Astrocyte of the cerebellum (primary cell): ENCODE measurements around the gene CPNE5.
"Not testable (repeated sequence)": the region's sequence is repeated elsewhere in the genome, so short reads cannot be mapped to it uniquely, and the experiment has no call there.

Experiments
- DNase-seq: peaks from one replicate; pipeline ENCODE4 v3.0.0-alpha.2; 2011; ENCODE audit warnings: low read depth
- H3K4me3 ChIP-seq: 2 replicates; pipeline ENCODE4 v1.5.1; 2011; ENCODE audit warnings: mild to moderate bottlenecking, low read depth, low read length, moderate library complexity
- in situ Hi-C: cut with HindIII; loops from 2 replicates; pipeline ENCODE4 v1.10.0; 2017; ENCODE audit warnings: low sequenced_read_pairs
- TF ChIP-seq, protein P1 (sequence below): IDR thresholded peaks from 2 replicates; pipeline ENCODE4 v1.5.1; 2012; ENCODE audit warnings: low read length, low read depth, moderate library complexity, mild to moderate bottlenecking; ENCODE audit errors: missing control alignments

The CPNE5 gene

DNA sequence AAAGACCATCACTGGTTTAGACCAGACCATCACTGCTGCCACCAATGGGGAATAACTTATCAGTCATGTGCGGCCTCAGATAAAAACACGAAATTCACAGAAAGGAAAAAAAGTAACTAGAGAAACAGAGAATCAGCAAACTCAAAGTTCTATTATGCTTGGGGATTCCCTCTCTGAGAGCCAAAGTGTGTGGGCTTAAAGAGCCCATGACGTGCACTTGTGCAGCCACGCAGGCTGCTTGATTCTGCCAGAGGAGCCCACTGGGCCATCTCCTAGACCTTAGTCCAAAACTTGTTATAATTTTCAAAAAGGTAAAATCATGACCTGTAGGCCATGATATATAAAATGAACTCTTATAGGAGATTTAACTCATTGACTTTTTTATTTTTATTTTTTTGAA, 126.4 kb downstream of the CPNE5 start:
- TF ChIP-seq, protein P1, sequence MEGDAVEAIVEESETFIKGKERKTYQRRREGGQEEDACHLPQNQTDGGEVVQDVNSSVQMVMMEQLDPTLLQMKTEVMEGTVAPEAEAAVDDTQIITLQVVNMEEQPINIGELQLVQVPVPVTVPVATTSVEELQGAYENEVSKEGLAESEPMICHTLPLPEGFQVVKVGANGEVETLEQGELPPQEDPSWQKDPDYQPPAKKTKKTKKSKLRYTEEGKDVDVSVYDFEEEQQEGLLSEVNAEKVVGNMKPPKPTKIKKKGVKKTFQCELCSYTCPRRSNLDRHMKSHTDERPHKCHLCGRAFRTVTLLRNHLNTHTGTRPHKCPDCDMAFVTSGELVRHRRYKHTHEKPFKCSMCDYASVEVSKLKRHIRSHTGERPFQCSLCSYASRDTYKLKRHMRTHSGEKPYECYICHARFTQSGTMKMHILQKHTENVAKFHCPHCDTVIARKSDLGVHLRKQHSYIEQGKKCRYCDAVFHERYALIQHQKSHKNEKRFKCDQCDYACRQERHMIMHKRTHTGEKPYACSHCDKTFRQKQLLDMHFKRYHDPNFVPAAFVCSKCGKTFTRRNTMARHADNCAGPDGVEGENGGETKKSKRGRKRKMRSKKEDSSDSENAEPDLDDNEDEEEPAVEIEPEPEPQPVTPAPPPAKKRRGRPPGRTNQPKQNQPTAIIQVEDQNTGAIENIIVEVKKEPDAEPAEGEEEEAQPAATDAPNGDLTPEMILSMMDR: no peak
- in situ Hi-C loops: loop anchor here (5.0 kb wide), 1 partner anchor 91 kb away; no protein-coding TSS in a partner anchor
- no peak overlapping the region for H3K4me3 ChIP-seq
- DNase-seq: no peak

DNA sequence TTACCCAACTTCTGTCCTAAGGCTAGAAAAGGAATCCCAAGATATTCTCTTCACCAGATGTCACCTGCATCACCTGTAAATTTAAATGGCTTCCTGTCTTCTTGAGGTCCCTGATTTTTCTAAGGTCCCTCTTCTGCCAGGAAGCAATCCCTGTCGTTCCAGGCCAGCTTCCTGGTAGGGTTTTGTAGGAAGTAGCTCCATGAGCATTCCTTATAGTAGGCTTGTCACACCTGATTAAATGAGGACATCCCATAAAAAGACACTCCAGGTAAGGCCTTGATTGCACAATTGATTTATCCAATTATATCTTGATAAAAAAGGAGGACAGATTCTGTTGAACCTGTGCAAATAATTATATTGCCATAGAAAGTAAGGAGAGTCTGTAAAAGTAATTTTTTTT, 132.9 kb downstream of the CPNE5 start:
- TF ChIP-seq, protein P1: no peak
- no peak overlapping the region for H3K4me3 ChIP-seq
- in situ Hi-C loops: no loop called here
- no peak for DNase-seq

DNA sequence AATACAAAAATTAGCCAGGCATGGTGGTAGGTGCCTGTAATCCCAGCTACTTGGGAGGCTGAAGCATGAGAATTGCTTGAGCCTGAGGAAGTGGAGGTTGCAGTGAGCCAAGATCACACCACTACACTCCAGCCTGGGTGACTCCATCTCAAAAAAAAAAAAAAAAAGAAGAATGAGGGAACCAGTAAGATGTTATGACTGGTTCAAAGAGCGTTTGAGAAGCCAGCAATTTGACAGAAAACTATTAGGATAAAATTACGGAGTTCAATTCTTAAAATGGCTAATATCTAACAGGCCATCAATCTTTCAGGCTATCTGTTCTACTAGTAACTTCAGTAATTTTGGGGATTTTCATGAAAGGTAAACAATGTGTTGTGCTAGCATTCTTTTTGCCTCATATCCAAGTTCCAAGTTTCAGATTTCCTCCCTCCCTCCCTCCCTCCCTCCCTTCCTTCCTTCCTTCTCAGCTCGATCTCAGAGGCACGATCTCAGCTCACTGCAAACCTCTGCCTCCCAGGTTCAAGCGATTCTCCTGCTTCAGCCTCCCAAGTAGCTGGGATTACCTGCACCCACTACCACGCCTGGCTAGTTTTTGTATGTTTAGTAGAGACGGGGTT, 134.2 kb downstream of the CPNE5 start:
- in situ Hi-C loops, H3K4me3 ChIP-seq, DNase-seq: not testable (repeated sequence)

DNA sequence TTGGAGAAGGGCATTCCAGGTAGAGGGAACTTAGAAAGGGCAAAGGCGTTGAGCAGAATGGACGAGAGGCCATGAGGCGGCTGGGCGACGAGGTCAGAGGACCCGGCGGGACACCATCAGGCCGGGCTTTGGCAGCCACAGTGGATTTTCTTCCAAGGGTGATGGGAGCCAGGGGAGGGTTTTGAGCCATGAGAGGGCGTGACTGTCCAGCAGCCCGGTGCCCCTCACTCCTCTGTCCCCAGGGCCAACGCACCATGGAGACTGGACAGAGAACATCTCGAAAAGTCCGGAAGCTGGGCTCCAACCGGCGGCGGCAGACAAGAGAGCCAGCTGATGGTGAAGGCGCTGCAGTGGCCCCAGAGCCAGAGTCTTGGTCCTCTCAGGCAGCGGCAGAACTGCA, 135.3 kb downstream of the CPNE5 start:
- in situ Hi-C loops: no loop called here
- no peak overlapping the region for H3K4me3 ChIP-seq
- no peak for DNase-seq
- TF ChIP-seq, protein P1: no peak

DNA sequence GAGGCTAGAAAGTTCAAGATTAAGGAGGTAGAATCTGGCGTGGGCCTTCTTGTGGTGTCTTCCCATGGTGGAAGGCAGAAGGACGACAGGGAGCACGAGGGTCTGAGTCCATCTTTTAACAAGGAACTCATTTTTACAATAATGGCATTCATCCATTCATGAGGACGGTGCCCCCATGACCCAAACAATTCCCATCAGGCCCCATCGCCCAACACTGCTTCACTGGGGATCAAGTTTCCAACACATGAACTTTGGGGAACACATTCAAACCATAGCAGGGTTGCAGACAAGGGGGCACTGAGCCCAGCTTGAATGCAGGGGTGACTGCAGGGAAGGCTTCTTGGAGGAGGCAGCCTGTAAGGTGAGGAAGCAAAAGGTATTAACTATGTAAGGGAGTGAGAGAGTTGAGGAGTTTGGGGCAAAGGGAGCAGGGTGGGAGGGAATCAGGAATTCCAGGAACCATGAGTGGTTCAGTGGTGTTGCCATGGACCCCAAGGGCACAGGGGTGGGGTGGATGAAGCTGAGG, 136.1 kb downstream of the CPNE5 start:
- no peak for DNase-seq
- H3K4me3 ChIP-seq: no peak overlapping the region
- in situ Hi-C loops: no loop called here
- TF ChIP-seq, protein P1: no peak

DNA sequence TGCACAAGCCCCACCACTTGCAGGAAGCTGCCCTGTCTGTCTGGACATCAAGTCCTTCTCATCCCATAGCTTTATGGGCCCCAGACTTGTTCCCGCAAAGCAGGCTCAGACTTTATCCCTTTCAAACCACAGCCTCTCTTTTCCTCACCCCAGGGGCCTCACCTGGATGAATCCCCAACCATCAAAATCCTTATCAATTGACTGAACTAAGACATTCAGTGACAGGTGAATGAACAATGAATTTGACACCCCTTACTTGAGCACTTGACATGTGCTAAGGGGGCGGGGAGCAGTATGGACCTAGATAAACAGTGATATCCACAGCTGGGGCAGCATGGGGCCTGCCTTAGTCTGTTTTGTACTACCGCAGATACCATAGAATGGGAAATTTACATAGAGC, 136.6 kb downstream of the CPNE5 start:
- TF ChIP-seq, protein P1: no peak
- no peak for DNase-seq
- in situ Hi-C loops: no loop called here
- H3K4me3 ChIP-seq: no peak overlapping the region

DNA sequence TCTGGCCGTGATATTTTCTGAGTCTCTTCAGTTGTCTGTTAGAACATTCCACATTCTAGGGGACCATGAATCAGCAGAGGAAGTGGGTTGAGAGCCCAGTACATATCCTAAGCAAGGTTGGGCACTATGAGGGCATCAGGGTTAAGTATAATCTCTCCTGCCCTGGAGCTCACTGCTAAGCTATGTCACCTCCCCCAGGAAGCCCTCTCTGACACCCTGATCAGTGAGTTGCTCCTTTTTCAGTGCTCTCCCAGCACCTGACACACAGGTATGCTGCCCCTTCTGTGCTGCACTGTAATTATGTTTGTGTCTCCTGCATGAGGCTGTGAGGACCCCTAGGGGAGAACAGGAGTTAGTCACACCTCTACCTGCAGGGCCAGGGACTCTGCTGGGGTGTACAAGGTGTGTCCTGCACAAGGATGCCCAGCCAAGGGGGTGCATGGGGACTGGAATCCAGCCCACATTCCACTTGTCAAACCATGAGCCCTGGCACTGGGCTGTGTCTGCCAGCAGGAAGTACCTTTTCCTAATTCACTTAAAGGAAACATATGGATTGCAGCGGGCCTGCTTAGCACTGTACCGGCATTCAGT, 137.7 kb downstream of the CPNE5 start:
- in situ Hi-C loops: no loop called here
- TF ChIP-seq, protein P1: no peak
- no peak for DNase-seq
- no peak overlapping the region for H3K4me3 ChIP-seq
